Fibroblast of skin of right quadriceps (primary cell): ENCODE measurements around the gene CELF6.

Experiments used
- DNase-seq: peaks from one replicate; pipeline ENCODE4 v3.0.0-alpha.2; 2013

The CELF6 gene

DNA sequence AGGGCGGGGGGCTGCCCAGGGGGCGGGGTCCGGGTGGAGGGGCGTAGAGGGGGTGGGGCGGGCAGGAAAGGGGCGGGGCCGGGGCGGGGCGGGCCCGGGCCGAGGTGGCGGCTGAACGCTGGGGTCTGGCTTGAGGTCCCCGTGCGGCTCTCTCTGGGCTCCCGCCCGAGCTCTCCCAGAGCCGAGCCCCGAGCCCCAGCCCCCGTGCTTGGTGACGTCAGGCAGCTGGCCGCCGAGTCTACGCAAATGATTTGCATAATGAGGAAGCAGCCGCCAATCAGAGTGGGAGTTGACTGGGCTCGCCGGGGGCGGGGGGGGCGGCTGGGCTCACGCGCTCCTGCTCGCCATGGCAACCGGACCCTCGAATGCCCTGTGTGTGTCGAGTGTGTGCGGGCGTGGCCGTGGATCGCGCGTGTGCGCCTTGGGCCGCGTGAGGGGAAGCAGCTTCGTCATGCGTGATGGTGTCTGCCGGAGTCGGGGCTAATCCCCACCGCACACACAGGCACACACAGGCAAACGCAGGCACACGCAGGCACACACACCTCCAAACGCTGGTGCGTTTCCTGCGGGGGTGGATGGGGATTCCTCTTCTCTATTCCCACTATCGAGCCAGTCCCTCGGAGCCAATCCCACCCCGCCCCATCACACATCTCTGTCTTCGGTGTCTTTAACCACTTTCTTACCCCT is at the start of gene CELF6:
Gene CELF6 (minus strand): TSS at position 173 of the 687 bp plus-strand sequence. CDS start 283 bp downstream, outside the sequence.
- DNase-seq, result peak; percentile 73

DNA sequence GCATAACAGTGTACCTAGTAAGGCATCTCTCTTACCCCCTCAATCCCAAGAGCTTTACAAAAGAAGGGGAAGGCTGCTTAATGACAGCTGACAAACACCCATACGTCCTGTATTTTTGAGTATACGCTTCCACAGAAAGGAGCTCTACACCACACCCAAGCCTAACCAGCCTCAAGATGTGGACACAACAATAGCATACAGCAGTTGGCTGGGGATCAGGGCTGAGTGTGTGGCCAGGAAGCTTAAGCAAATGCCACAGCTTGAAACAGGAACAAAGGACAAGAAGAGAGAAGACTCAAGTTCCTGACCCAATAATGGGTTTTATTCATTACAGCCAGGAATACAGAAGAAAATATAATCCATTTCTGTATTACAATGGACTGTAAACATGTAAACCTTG is 48.9 kb upstream of the CELF6 start:
- DNase-seq, result no peak

DNA sequence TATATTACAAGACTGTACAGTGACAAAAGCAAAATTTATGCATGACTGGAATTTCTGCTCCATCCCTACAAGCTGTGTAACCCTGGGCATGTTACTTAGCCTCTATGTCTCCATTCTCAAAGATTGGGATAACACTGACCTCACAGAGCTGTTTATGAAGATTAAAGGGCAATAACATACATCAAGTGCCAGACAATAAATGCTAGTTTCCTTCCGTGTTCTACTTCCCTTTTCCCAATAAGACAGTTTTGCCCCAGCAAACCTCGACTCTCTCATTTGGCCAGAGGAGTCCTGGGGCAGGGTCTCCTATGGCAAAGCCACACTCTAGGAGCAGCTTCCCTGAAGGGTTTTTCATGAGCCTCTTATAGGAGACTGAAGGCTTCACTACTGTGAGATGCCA is 48.4 kb upstream of the CELF6 start:
- no peak for DNase-seq

DNA sequence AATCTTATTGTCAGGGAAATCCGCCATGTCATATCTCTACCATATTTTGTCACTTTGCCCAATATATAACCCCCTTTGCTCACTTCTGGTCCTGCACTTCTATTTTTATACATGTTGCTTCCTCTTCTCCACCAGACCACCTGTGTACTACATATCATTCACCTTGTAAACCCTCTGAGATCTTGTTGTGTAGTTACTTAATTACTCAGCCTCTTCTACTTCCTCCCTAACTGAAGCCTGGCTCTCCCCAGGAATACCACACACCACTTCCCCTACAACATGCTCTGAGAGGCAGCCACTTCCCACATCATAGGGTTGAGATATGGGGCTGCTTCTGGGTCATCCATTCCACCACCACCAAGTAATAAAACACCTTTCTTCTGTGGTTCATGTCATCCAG is 45.9 kb upstream of the CELF6 start:
- DNase-seq, result no peak

DNA sequence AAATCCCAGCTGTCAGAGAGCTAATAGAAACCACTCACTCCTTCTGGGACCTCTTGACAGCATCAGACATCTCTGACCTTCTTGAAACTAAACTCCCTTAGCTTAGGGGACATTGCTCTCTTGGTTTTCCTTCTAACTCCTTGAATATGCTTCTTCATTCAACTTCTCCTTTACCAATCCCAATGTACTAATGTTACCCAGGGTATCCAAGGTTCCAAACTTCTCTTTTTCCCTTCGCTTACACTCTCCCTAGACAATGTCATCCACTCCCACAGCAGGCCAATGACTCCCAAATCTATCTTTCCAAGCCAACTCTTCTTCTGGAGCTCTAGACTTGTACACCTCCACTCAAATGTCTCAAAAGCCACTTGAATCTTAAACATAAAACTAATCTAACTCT is 41.2 kb upstream of the CELF6 start:
- no peak for DNase-seq

DNA sequence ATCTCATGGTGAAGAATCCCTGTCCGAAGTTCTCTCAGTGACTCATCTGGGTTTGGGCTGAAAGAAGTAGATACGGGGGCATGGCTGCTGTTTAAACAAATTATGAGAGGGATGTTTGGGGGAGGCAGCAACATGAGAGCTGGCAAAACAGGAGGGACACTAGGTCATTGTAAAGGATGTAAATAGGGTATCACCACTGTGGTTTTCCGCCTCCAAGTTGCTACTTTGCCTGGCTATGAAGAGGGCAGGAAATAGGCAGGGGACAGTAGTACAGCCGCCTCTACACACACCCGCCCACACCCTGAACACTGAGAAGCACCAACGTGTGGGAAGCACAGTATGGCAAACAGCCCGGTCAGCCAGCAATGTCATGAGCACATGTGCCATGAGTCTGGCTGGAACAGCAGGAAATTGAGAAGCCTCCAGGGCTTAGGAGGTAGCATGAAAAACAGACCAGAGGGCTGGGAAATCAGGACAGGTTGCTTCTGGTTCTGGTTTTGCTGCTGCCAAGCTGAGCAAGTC is 38.8 kb upstream of the CELF6 start:
- DNase-seq, result peak; percentile 50

DNA sequence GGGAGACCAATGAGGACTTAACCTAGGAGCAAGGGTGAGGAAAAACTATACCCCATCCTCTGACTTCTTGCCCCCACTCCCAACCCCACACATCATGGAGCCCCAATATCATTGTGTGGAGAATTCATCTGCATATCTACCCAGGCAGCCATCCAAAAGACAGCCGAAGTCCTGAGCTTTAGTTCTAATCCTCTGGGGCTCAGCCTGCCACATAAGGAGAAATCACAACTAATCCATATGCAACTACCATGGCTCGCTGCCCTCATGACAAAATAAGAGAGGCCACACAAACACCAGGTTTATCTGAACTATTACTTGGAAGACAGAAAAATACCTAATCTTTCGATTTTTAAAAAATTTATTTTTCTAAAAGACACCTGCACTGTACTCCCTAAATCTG is 38.2 kb upstream of the CELF6 start:
- no peak for DNase-seq

DNA sequence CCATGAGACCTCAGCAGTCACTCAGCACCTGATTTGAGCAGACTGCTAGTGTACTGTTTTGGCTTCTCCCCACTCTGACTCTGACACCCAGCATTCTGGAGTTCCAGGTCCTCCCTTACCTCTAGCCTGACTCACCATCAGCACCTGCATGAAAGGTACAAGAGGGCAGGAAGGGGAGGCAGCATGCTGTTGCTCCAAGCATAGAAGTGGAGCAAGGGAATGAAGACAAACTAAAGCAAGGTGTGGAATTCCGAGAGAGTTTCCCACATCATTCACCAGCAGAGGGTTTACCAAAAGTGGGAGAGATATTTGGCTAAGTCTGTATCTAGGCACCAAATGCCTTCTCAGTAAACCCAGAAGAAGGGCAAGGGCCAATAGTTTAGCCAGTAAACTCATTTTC is 34.5 kb upstream of the CELF6 start:
- DNase-seq, result no peak

DNA sequence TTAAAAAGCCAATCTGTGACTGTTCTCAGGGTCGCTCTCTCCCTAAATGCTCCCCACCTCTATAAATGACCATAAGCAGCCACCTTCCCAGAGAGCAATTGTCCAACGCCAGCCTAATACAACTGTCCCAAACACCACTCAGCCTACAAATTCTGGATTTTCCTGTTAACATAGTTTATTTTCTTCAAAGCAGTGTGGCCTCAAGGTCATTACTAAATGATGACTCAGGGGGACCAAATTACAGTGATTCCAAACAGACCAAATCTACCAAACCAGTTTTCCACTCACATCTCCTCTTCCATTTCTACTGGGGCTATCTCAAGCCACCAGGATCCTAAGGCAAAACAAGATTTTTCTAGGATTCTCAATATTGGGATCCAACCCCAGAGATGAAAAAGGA is 33.3 kb upstream of the CELF6 start:
- DNase-seq, result no peak

DNA sequence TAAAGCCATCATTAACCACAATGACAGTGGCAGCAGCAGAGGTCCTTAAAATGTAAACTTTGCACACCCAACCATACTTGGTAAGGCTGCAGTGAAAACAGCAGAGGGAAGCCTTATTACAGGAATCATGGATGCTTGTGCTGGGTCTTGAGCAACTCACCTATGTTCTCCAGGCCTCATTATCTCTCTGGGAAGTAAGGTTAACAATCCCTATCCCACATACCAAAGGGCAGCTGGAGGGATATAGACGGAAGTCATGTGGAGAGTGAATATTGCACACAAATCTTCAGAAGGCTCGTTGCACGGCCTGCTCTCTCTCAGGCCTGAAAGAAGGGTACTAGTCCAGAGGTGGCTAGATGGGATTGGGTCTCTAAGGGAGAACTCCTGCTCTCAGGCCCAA is 25.8 kb upstream of the CELF6 start:
- no peak for DNase-seq

DNA sequence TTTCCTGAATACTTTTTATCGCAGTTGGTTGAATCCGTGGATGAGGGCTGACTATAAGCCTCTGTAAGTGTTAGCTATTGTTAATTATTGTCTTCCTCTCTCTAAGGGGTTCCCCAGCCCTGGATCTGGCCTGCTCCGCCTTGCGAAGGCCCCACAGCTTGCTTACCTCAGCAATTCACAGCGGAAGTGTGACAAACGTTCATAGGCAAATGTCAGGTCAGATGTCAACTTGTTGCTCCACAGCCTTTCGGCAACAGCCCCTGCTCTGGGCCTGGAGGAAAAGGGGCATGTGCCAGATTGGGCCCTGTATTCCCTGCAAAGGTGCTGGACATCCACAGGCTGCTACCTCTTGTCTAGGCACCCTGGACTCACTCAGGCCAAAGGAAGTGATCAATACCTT is 25.3 kb upstream of the CELF6 start:
- no peak for DNase-seq

DNA sequence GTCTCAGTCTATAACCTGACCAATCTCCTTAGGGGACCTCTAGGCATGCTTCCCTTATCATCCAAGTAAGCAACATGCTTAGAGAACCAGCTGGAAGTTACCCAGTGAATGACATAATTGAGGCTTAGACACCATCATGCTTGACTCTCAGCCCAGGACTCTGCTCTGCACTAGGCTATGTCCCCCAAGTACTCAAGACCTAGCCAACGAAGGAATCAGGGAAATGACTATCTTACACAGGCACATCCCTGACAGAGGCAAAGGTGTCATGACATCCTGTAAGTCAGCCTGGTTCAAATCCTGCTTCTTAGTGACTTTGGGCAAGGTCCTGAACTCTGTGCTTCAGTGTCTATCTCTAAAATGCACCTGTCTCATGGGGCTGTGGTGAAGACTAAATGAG is 24.6 kb upstream of the CELF6 start:
- DNase-seq, result no peak

DNA sequence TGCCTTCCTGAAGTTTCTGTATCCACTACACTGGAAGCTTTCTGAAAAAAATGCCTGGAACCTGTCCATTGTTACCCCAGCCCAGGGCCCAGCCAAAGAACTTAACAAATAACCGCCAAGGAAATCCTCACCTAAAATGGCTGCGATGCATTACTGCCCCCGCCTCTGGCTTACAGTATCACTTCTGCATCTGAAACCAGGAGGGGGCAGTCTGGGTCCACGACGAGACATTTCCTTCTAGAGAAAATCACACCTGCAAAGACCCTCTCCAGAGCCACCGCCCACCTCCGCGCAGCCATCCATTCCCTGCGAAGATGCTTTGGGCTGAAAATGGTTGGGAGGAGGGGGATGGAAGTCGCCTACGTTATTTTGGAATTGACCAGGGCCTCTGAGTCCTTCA is 22.4 kb upstream of the CELF6 start:
- DNase-seq, result no peak

DNA sequence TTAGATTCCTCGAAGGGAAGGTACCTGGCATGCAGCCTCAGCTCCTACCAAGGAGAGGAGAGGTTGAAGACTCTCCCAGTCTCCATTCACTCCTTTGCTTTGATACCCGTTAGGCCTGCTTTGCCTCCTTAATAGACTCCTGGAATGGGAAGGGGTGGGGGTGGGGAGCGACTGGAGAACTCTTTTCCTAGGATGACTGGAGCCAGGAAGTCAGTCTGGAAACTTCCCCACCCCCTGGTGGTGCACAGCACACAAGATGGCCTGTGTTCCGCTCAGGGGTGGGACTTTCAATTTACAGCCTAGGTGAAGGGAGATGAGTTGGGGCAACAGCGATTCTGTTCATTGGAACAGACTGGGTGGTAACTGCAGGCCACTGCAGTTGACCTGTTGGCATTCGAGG is 21.4 kb upstream of the CELF6 start:
- DNase-seq, result no peak

DNA sequence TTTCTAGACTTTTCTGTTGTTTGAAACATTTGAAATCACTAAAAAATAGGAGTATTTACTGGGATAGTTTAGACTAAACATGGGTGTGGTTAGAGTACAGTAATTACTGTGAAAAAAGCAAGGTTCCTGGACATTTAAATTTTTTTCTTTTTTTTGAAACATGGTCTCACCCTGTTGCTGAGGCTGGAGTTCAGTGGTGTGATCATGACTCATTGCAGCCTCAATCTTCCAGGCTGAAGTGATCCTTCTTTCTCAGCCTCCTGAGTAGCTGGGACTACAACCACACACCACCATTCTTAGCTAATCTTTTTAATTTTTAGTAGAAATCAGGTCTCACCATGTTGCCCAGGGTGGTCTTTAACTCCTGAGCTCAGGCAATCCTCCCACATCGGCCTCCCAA is 20.4 kb upstream of the CELF6 start:
- DNase-seq, result no peak

DNA sequence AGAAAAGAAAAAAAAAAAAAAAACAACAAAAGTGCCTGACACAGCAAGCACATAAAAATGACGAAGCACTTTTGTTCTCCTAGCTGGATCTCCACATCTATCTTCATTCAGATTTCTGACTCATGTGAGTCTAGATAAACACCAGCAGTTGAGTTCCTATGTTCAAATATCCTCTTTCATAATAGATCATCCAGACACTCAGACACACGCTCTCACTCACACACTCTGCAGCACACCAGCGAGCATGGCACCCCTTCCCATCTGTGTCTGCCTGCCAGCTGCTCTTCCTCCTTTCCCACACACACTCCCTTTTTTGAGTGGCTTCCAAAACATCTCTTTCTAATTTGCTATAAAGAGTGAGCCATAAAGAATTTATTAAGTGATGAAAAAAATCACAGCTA is 19.8 kb upstream of the CELF6 start:
- DNase-seq, result peak; percentile 94

DNA sequence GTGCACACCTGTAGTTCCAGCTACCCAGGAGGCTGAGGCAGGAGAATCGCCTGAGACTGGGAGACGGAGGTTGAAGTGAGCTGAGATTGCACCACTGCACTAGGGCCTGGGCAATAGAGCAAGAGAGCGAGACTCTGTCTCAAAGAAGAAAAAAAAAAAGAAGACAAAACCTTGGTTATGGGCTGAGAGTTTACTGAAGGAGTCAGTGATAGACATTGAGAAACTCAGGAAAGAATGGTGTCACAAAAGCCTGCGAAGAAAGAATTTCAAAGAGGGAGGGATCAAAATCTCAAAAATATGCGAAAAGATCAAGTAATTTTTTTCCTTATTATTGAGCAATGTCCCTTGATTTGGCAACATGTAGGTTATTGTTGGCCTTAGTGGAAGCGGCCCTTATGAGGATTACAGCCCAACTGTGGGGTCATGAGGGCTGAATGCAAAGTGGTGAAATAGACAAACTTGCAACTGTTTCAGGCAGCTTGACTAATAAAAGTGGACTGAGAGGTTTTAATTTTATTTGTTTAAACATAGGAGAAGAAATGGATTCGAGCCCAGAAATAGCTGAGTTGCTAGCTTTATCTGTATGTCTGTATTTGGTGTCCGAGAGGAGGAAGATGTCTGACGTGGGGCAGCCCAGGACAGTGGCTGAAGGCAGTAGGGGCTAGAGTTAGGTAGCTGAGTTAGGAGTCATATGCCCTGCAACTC is 18.8 kb upstream of the CELF6 start:
- DNase-seq, result peak; percentile 60

DNA sequence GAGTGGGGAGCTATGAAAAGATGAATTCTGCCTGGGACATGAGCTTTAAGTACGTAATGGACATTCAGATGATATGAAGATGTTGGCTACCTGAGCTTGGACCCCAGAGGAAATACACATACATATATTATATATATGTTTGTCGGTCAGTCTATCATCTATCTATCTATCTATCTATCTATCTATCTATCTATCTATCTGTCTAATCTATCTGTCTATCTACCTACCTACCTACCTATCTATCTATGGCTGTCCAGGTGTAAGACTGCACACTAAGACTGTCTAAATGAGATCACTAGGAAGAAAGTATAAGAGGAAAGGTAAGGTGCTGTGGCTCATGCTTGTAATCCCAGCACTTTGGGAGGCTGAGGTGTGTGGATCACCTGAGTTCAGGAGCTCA is 18.2 kb upstream of the CELF6 start:
- DNase-seq, result no peak

DNA sequence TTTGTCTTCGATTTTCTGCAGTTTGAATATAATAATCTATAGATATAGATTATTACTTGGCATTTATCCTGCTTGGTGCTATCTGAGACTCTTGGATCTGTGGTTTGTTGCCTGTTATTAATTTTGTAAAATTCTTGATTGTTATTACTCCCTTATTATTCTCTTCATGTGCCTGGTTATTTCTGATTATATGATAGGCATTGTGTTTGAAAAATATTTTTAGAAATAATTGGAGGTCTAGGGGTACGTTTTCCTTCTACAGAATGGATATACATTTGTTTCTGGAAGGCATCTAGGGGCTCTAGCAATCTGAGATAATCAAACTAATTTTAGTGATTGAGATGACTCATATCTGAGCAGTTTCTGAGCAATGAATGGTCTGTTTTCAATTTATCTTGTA is 14.9 kb upstream of the CELF6 start:
- DNase-seq, result no peak

DNA sequence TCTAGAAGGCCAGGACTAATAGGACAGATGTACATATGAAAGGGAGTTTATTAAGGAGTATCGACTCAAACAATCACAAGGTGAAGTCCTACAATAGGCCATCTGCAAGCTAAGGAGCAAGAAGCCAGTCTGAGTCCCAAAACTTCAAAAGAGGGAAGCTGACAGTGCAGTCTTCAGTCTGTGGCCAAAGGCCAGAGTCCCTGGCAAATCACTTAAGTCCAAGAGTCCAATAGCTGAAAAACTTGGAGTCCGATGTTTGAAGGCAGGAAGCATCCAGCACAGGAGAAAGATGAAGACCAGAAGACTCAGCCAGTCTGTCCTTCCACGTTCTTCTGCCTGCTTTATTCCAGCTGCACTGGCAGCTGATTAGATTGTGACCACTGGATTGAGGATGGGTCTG is 11.1 kb upstream of the CELF6 start:
- no peak for DNase-seq

DNA sequence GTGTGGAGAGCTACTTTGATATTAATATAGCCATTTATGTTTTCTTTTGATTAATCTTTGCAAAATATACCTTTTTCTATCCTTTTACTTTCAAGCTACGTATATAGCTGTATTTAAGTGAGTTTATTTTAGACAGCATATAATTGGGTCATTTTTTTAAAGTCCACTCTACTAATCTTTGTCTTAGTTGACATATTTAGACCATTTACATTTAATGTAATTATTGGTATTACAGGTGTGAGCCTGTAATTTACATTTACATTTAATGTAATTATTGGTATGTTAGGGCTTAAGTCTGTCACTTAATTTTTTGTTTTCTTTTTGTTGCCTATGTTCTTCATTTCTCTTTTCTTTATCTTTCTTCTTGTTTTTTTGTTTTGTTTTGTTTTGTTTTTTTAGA is 3.8 kb upstream of the CELF6 start:
- no peak for DNase-seq

DNA sequence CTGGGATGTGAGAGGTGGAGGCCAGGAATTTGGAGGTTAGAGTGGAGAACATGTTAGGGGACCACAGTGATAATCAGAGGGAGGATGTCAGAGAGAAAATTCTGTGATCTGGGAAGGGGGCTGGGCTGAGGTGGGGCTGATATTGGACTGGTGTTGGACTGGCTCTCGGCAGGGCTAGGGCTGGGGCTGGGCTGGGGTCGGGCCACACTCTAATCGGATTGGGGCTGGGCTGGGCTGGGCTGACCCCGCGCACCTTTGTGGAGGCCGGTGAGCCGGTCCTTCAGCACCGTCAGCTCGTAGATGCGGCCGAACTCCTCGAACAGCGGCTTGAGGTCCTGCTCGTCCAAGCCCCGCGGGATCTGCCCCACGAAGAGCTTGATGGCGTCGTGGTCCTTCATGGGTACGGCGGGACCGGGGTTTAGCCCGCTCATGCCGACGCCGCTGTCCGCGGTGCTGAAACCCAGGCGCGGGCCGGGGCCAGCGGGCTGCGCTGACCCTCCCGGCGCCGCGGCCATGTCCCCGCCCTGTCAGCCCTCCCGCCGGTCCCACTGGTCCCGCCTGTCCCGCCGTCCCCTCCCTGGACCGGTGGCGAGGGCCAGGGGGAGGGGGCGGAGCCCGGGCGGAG is 485 bp downstream of the CELF6 start:
- peak; percentile 47 for DNase-seq

DNA sequence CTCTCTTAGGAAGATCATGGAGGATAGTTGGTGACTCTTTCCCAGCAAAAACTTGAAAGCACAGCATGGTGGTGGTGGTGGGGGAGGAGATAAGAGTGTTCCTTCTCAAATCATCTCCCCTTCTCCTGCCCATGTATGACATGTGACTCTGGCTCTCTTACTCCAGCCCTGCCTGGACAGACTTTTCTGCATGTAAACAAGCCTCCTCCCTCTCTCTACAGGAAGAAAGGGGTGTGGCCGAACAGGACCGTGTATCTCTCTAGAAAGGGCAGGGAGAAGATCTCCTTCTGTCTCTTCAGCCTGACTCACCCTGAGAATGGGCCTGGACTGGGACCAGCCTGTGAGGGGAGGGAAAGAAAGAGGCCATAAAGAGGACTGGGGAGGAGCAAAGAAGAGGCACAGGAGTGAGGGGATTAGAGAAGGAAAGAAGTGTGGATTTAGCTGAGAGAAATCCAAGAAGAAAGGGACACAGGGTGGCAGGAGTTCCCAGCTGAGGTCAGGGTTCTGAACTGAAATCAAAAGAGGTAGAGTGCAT is 1.5 kb downstream of the CELF6 start:
- DNase-seq, result no peak
